PC-3 (cell line): Measurements from ENCODE around the gene ZNF85. TPM values are rescaled to one million over a fixed set of nuclear protein-coding genes. Genes with fewer than 3 reads are reported as not detected.
A peak's percentile ranks its signal among the peaks of the same experiment; 100 is the strongest.

Source experiments
- ATAC-seq: fragments of 200-7000 bp; cut with Tn5 transposase; 2 replicates; pipeline ENCODE4 v1.9.1; 2020; ENCODE audit warnings: mild to moderate bottlenecking, moderate library complexity
- BruUV-seq: library from RNA; stranded (reverse); fragments of 400-500 nt; replicated peaks from 2 replicates; lab custom pipeline; 2021; lab: Mats Ljungman, UMichigan
- CTCF ChIA-PET: fragments of 300-600 bp; sonication (Branson Sonifier 250); formaldehyde crosslinking; loops from one replicate; lab custom pipeline; 2022; ENCODE audit warnings: antibody characterized with exemption; lab: Charles Lee
- POLR2A ChIA-PET: fragments of 300-600 bp; sonication (Branson Sonifier 250); formaldehyde crosslinking; loops from one replicate; lab custom pipeline; 2022; ENCODE audit warnings: antibody characterized with exemption; ENCODE audit not compliant: unreplicated experiment; lab: Charles Lee
- DNase-seq: peaks from one replicate; pipeline ENCODE4 v3.0.0-alpha.2; 2015
- H2AFZ ChIP-seq: fragments of 300-600 bp; sonication (generic); 2 replicates; pipeline ENCODE4 v1.6.0; 2016; ENCODE audit warnings: antibody characterized with exemption, low read length
- H3F3A ChIP-seq: fragments of 300-600 bp; sonication (generic); one replicate; pipeline ENCODE4 v1.6.0; 2017; ENCODE audit warnings: antibody characterized with exemption, low read length, control low read depth, mild to moderate bottlenecking; ENCODE audit not compliant: unreplicated experiment
- H3K27ac ChIP-seq: fragments of 300-600 bp; sonication (generic); 2 replicates; pipeline ENCODE4 v1.5.1; 2016; ENCODE audit warnings: mild to moderate bottlenecking, low read length
- H3K27me3 ChIP-seq: fragments of 300-600 bp; sonication (generic); 2 replicates; pipeline ENCODE4 v1.6.1; 2016; ENCODE audit warnings: low read length, mixed read lengths
- H3K36me3 ChIP-seq: fragments of 300-600 bp; sonication (generic); 2 replicates; pipeline ENCODE4 v1.6.1; 2016; ENCODE audit warnings: low read depth, mixed run types, low read length, mixed read lengths
- H3K4me1 ChIP-seq: fragments of 300-600 bp; sonication (generic); 2 replicates; pipeline ENCODE4 v1.5.1; 2016; ENCODE audit warnings: low read length; ENCODE audit not compliant: insufficient read depth
- H3K4me2 ChIP-seq: fragments of 300-600 bp; sonication (generic); 2 replicates; pipeline ENCODE4 v1.6.0; 2016; ENCODE audit warnings: low read length
- H3K4me3 ChIP-seq: fragments of 300-600 bp; sonication (generic); 2 replicates; pipeline ENCODE4 v1.5.1; 2016; ENCODE audit warnings: mild to moderate bottlenecking, low read length, mixed read lengths
- H3K79me2 ChIP-seq: fragments of 300-600 bp; sonication (generic); 2 replicates; pipeline ENCODE4 v1.6.1; 2017; ENCODE audit warnings: low read length, mixed read lengths
- H3K9ac ChIP-seq: fragments of 300-600 bp; sonication (generic); 2 replicates; pipeline ENCODE4 v1.6.0; 2016; ENCODE audit warnings: mild to moderate bottlenecking, low read length
- H3K9me2 ChIP-seq: fragments of 300-600 bp; sonication (generic); replicated peaks from 2 replicates; pipeline ENCODE4 v1.6.1; 2016; ENCODE audit warnings: mixed run types, low read length, mixed read lengths
- H3K9me3 ChIP-seq: fragments of 300-600 bp; sonication (generic); 2 replicates; pipeline ENCODE4 v1.6.1; 2016; ENCODE audit warnings: low read length, mixed read lengths
- H4K20me1 ChIP-seq: fragments of 300-600 bp; sonication (generic); 2 replicates; pipeline ENCODE4 v1.6.1; 2016; ENCODE audit warnings: low read length, mixed read lengths
- EZH2 ChIP-seq: fragments of 300-600 bp; sonication (generic); IDR thresholded peaks from one replicate; pipeline ENCODE4 v1.6.1; 2017; ENCODE audit warnings: antibody characterized with exemption, mild to moderate bottlenecking, low read length; ENCODE audit not compliant: unreplicated experiment
- EZH2phosphoT487 ChIP-seq: fragments of 300-600 bp; sonication (generic); IDR thresholded peaks from 2 replicates; pipeline ENCODE4 v1.6.1; 2018; ENCODE audit warnings: mild to moderate bottlenecking, antibody characterized with exemption, low read length, borderline replicate concordance
- intact Hi-C: fragments of 100-400 bp; cut with micrococcal nuclease; formaldehyde crosslinking; loops from 2 replicates; pipeline ENCODE4 v1.9.0; 2023
- total RNA-seq: library from RNA; depleted of rRNA; stranded (reverse); fragments of >200 nt; gene quantifications from 2 replicates; pipeline ENCODE4 v1.2.3, GENCODE V29; 2014
- TF ChIP-seq, protein P1 (sequence below): fragments of 300-600 bp; sonication (generic); conservative IDR thresholded peaks from 2 replicates; pipeline ENCODE4 v1.5.1; 2017; ENCODE audit warnings: antibody characterized with exemption, low read depth, mild to moderate bottlenecking, low read length

Gene ZNF85
- total RNA-seq, 1 experiment from 2014 or later: 12.6 TPM

DNA sequence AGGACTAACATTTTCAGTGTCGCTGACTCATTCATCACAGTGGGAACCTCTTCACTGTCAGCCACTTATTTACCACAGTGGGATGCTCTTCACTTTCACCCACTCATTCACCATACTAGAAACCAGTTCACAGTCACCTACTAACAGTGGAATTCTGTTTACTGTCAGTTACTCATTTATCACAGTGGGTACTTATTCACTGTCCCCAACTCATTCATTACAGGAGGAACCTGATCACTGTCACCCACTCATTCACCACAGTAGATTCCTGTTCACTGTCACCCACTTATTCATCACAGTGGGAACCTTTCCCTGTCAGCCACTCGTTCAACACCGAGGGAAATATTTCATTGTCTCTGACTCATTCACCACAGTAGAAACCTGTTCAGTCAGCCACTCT is 10.1 kb upstream of the ZNF85 start:
- no peak overlapping the region for H2AFZ ChIP-seq
- no peak overlapping the region for H3K4me3 ChIP-seq
- H3K9me3 ChIP-seq: peaks cover 25% of the 10 kb centered on the region; the same call in 1 of the 2 replicates
- intact Hi-C loops: no loop called here
- no peaks in the 10 kb centered on the region for H3K79me2 ChIP-seq
- no peaks in the 10 kb centered on the region for H3K27me3 ChIP-seq
- H3K4me2 ChIP-seq: no peak overlapping the region
- DNase-seq (peak; percentile 8), ATAC-seq (no peak)
- no TSS peak for BruUV-seq
- no peaks in the 10 kb centered on the region; the same call in 1 of the 2 replicates for H3K36me3 ChIP-seq
- no peaks in the 10 kb centered on the region for H4K20me1 ChIP-seq
- TF ChIP-seq, protein P1, sequence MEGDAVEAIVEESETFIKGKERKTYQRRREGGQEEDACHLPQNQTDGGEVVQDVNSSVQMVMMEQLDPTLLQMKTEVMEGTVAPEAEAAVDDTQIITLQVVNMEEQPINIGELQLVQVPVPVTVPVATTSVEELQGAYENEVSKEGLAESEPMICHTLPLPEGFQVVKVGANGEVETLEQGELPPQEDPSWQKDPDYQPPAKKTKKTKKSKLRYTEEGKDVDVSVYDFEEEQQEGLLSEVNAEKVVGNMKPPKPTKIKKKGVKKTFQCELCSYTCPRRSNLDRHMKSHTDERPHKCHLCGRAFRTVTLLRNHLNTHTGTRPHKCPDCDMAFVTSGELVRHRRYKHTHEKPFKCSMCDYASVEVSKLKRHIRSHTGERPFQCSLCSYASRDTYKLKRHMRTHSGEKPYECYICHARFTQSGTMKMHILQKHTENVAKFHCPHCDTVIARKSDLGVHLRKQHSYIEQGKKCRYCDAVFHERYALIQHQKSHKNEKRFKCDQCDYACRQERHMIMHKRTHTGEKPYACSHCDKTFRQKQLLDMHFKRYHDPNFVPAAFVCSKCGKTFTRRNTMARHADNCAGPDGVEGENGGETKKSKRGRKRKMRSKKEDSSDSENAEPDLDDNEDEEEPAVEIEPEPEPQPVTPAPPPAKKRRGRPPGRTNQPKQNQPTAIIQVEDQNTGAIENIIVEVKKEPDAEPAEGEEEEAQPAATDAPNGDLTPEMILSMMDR: no peak
- TF ChIP-seq EZH2: no peak
- TF ChIP-seq EZH2phosphoT487: no peak
- no peaks in the 10 kb centered on the region for H3K4me1 ChIP-seq
- no peaks in the 10 kb centered on the region for H3F3A ChIP-seq
- no peak overlapping the region for H3K27ac ChIP-seq
- POLR2A ChIA-PET: no interaction called here
- CTCF ChIA-PET: no interaction called here
- no peaks in the 10 kb centered on the region for H3K9me2 ChIP-seq
- H3K9ac ChIP-seq: no peak overlapping the region

DNA sequence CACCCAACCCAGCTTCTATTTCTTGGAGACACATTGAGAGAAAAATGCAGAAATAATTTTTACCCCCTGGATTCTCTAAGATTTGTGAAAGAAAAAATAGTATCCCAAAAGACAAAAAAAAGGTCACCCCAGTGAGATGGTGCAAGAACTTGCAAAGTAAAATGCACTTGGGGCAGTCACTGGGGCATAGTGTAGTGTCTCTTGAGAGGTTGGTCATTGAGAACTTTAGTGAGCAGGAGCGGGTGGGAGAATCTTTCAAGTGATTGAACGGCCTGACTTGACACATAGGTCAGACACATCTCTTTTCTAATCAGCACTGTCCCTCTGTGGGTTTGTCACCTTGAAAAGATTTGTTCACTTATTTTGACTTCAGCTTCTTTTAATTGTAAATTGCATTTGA is 2.4 kb downstream of the ZNF85 start:
- TF ChIP-seq EZH2phosphoT487: no peak
- TF ChIP-seq EZH2: no peak
- TF ChIP-seq, protein P1: no peak
- no peaks in the 10 kb centered on the region for H4K20me1 ChIP-seq
- no peak for DNase-seq
- POLR2A ChIA-PET: no interaction called here
- no peak overlapping the region for H2AFZ ChIP-seq
- no peak overlapping the region for H3K4me3 ChIP-seq
- no peaks in the 10 kb centered on the region for H3F3A ChIP-seq
- no peak overlapping the region for H3K4me2 ChIP-seq
- no peaks in the 10 kb centered on the region for H3K27me3 ChIP-seq
- H3K9ac ChIP-seq: no peak overlapping the region
- no peaks in the 10 kb centered on the region for H3K9me2 ChIP-seq
- no peaks in the 10 kb centered on the region for H3K9me3 ChIP-seq
- intact Hi-C loops: no loop called here
- H3K27ac ChIP-seq: no peak overlapping the region
- ATAC-seq: no peak
- H3K4me1 ChIP-seq: no peaks in the 10 kb centered on the region
- CTCF ChIA-PET: no interaction called here
- BruUV-seq: no TSS peak
- H3K36me3 ChIP-seq: peaks cover 4% of the 10 kb centered on the region; the same call in 1 of the 2 replicates
- H3K79me2 ChIP-seq: peaks cover 17% of the 10 kb centered on the region

DNA sequence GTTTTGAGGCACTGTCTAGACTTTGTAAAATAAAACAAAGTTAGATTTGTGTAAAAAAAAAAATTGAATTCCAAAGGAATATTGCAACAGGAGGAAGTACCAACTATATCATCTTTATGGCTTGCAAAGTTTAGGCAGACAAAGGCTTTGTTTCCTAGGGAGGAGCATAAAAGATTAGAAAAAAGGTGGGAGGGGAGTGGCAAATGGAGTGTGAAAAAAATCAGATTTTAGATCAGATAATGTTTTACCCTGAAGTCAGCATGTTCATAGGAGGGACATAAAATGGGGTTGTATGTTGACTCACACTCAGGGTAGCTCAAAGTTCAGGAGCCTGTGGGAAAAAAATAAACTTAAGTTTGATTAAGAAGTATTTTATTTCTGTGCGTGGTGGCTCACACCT is 3.7 kb downstream of the ZNF85 start:
- intact Hi-C loops: no loop called here

More for the DNA sequence above, 3.7 kb downstream of the ZNF85 start:
- no peaks in the 10 kb centered on the region for H3K27me3 ChIP-seq
- no peak overlapping the region for H3K27ac ChIP-seq
- DNase-seq (no peak), ATAC-seq (no peak)
- H3K4me3 ChIP-seq: no peak overlapping the region
- TF ChIP-seq, protein P1: no peak
- TF ChIP-seq EZH2phosphoT487: no peak
- no peak for TF ChIP-seq EZH2
- peaks cover 17% of the 10 kb centered on the region for H3K79me2 ChIP-seq
- no peaks in the 10 kb centered on the region for H3K9me3 ChIP-seq
- H3K9ac ChIP-seq: no peak overlapping the region
- no TSS peak for BruUV-seq
- no peak overlapping the region for H3K4me2 ChIP-seq
- POLR2A ChIA-PET: no interaction called here
- H3K9me2 ChIP-seq: no peaks in the 10 kb centered on the region
- no peaks in the 10 kb centered on the region for H3K4me1 ChIP-seq
- no peak overlapping the region for H2AFZ ChIP-seq
- CTCF ChIA-PET: no interaction called here
- H3F3A ChIP-seq: no peaks in the 10 kb centered on the region
- peaks cover 9% of the 10 kb centered on the region; the same call in 1 of the 2 replicates for H3K36me3 ChIP-seq
- no peaks in the 10 kb centered on the region for H4K20me1 ChIP-seq
